B cell (primary cell): ENCODE results near the gene CARD10. TPM values are rescaled to one million over a fixed set of nuclear protein-coding genes. Genes with fewer than 3 reads are reported as not detected.

Source experiments
- ATAC-seq: fragments of 200-7000 bp; cut with Tn5 transposase; one replicate; pipeline ENCODE4 v1.10.0; 2021; ENCODE audit warnings: low read depth, mild to moderate bottlenecking, moderate number of reproducible peaks, moderate library complexity
- CTCF ChIA-PET: fragments of 350-600 bp; sonication (Branson Sonifier 250); formaldehyde crosslinking; loops from one replicate; lab custom pipeline; 2021; ENCODE audit warnings: antibody characterized with exemption, inconsistent platforms; lab: Charles Lee
- POLR2A ChIA-PET: fragments of 350-600 bp; sonication (Branson Sonifier 250); formaldehyde crosslinking; loops from one replicate; lab custom pipeline; 2021; ENCODE audit warnings: antibody characterized with exemption; lab: Charles Lee
- DNase-seq: peaks from one replicate; pipeline ENCODE4 v3.0.0; 2013
- H2AFZ ChIP-seq: 2 replicates; pipeline ENCODE4 v1.6.1; 2012; ENCODE audit warnings: mild to moderate bottlenecking, low read depth, low read length; ENCODE audit not compliant: insufficient read depth, poor library complexity, severe bottlenecking
- H3K27ac ChIP-seq, 2 donors: 1 replicate in 1 of 2; 2 replicates in 1 of 2; pipeline ENCODE4 v1.5.1; 2012 to 2013; ENCODE audit warnings: low read length in 2 of 2, mild to moderate bottlenecking in 2 of 2, moderate library complexity in 1 of 2
- H3K27me3 ChIP-seq, 4 experiments: fragments of 200-600 bp in 1 of 4; sonication (generic) in 1 of 4; replicated peaks in 1 of 4; 1 replicate in 2 of 4; 2 replicates in 2 of 4; pipeline versions ENCODE4 v1.6.1 to v1.7.0; 2013 to 2016; ENCODE audit warnings: low read length in 3 of 4, mild to moderate bottlenecking in 2 of 4, mixed read lengths in 1 of 4, moderate library complexity in 1 of 4; ENCODE audit not compliant: insufficient read depth in 4 of 4, control insufficient read depth in 3 of 4; ENCODE audit errors: control extremely low read depth in 1 of 4
- H3K36me3 ChIP-seq, 2 experiments: replicated peaks in 1 of 2; 1 replicate in 1 of 2; 2 replicates in 1 of 2; pipeline versions ENCODE4 v1.6.1 to v1.7.1; 2013; ENCODE audit warnings: low read length in 1 of 2; ENCODE audit not compliant: insufficient read depth in 2 of 2, control insufficient read depth in 1 of 2; ENCODE audit errors: control extremely low read depth in 1 of 2, extremely low read depth in 1 of 2
- H3K4me1 ChIP-seq, 2 donors: fragments of 200-600 bp in 1 of 2; sonication (generic) in 1 of 2; 1 replicate in 1 of 2; 2 replicates in 1 of 2; pipeline versions ENCODE4 v1.5.1 to v1.6.1; 2013 to 2017; ENCODE audit warnings: low read length in 2 of 2; ENCODE audit not compliant: control insufficient read depth in 2 of 2, insufficient read depth in 2 of 2
- H3K4me2 ChIP-seq: replicated peaks from 2 replicates; pipeline ENCODE3; 2012; ENCODE audit warnings: mild to moderate bottlenecking, low read depth, low read length; ENCODE audit not compliant: poor library complexity, severe bottlenecking
- H3K4me3 ChIP-seq, 5 experiments: fragments of 200-600 bp in 1 of 5; sonication (generic) in 1 of 5; 1 replicate in 3 of 5; 2 replicates in 2 of 5; pipeline versions ENCODE4 v1.5.1 to v1.7.0; 2011 to 2016; ENCODE audit warnings: low read length in 4 of 5, mild to moderate bottlenecking in 4 of 5, low read depth in 2 of 5, control low read depth in 1 of 5, moderate library complexity in 1 of 5; ENCODE audit not compliant: insufficient read depth in 1 of 5; ENCODE audit errors: control extremely low read depth in 1 of 5, extremely low read depth in 1 of 5
- H3K79me2 ChIP-seq: fragments of 200-600 bp; sonication (generic); one replicate; pipeline ENCODE4 v1.6.0; 2016; ENCODE audit warnings: low read length; ENCODE audit not compliant: control insufficient read depth, insufficient read depth
- H3K9ac ChIP-seq: fragments of 200-600 bp; sonication (generic); 2 replicates; pipeline ENCODE4 v1.6.1; 2017; ENCODE audit warnings: mild to moderate bottlenecking, low read length, moderate library complexity
- H3K9me3 ChIP-seq, 3 donors: one replicate each; pipeline versions ENCODE4 v1.6.1 to v1.7.1; 2013; ENCODE audit warnings: low read length in 2 of 3; ENCODE audit not compliant: control insufficient read depth in 2 of 3, insufficient read depth in 1 of 3; ENCODE audit errors: control extremely low read depth in 1 of 3
- H4K20me1 ChIP-seq: 2 replicates; pipeline ENCODE4 v1.6.0; 2012; ENCODE audit warnings: mild to moderate bottlenecking, low read length; ENCODE audit not compliant: insufficient read depth, control insufficient read depth, poor library complexity, severe bottlenecking
- H3K27ac Mint-ChIP-seq: one replicate; pipeline ENCODE4 v1.8.0; 2021; ENCODE audit warnings: mixed read lengths
- H3K27me3 Mint-ChIP-seq: one replicate; pipeline ENCODE4 v1.8.0; 2021; ENCODE audit warnings: mixed read lengths
- H3K4me1 Mint-ChIP-seq: one replicate; pipeline ENCODE4 v1.8.0; 2021; ENCODE audit warnings: mixed read lengths
- H3K4me3 Mint-ChIP-seq: one replicate; pipeline ENCODE4 v1.8.0; 2021; ENCODE audit warnings: mixed read lengths
- H3K9me3 Mint-ChIP-seq: one replicate; pipeline ENCODE4 v1.8.0; 2022; ENCODE audit warnings: mixed read lengths; ENCODE audit not compliant: insufficient read depth
- CTCF ChIP-seq: fragments of 200-600 bp; IDR thresholded peaks from one replicate; pipeline ENCODE4 v1.8.0; 2022; ENCODE audit warnings: antibody characterized with exemption, mild to moderate bottlenecking
- EZH2 ChIP-seq: IDR thresholded peaks from 2 replicates; pipeline ENCODE4 v1.6.1; 2012; ENCODE audit warnings: borderline replicate concordance, low read depth, mild to moderate bottlenecking, moderate library complexity, low read length; ENCODE audit not compliant: insufficient read depth, poor library complexity, severe bottlenecking
- WGBS: methylation state at CpG from one replicate; pipeline ENCODE4 v1.1.5; 2013; ENCODE audit warnings: missing lambda C conversion rate; ENCODE audit not compliant: insufficient coverage; 5-methylcytosine and 5-hydroxymethylcytosine counted together
- intact Hi-C: fragments of 100-400 bp; cut with micrococcal nuclease; formaldehyde crosslinking; loops from one replicate; pipeline ENCODE4 v1.10.0; 2022
- polyA plus RNA-seq: library from polyadenylated mRNA; depleted of rRNA; stranded (reverse); fragments of >200 nt; gene quantifications from 2 replicates; pipeline ENCODE4 v1.2.3, GENCODE V29; 2012
- total RNA-seq, 2 donors: library from RNA; stranded (reverse); fragments of 120-200 nt in 1 of 2; gene quantifications; 1 replicate in 1 of 2; 2 replicates in 1 of 2; pipeline versions ENCODE4 v1.2.3 to v1.2.4, GENCODE V29; 2013 to 2022

CARD10 gene
- total and polyA plus RNA-seq, 2 donors (not counting 1 experiment from before 2014, with no cell fraction given), result not detected

- no peak overlapping the region for H3K9ac ChIP-seq
- TF ChIP-seq EZH2 (no peak), CTCF (no peak)
- H3K79me2 ChIP-seq, result peaks cover 32% of the 10 kb centered on the region
- ATAC-seq, result no peak
- H3K27me3 ChIP-seq, result peaks cover 0 to 4% (median 0%) of the 10 kb centered on the region in 4 experiments
- H3K4me2 ChIP-seq, result no peak overlapping the region
- no peak overlapping the region for H3K27ac ChIP-seq
- Mint-ChIP-seq H3K27me3 (peaks cover 3% of the 10 kb centered on the region), H3K4me3 (no peak overlapping the region), H3K9me3 (no peaks in the 10 kb centered on the region), H3K27ac (no peak overlapping the region), H3K4me1 (peaks cover 24% of the 10 kb centered on the region)
- no peaks in the 10 kb centered on the region for H3K36me3 ChIP-seq
- ChIA-PET CTCF (interaction anchor here (9.6 kb wide), 1 partner anchor 18 kb away, joined by 103 read pairs; no protein-coding TSS in a partner anchor), POLR2A (no interaction called here)
- WGBS, result 83% methylated on average over 17 of the region's 22 CpGs
- no peak overlapping the region for H3K4me3 ChIP-seq
- intact Hi-C loops, result no loop called here
- H4K20me1 ChIP-seq, result no peaks in the 10 kb centered on the region
- no peaks in the 10 kb centered on the region for H3K9me3 ChIP-seq
- H2AFZ ChIP-seq, result no peak overlapping the region
- DNase-seq, result no peak
- H3K4me1 ChIP-seq, result peaks cover 8 to 10% of the 10 kb centered on the region in 2 donors
These were observed 27.4 kb downstream of the CARD10 start for GRCh38 chr22:37491559-37492427.

GRCh38 chr22:37491106-37491505 lies 28.1 kb downstream of the CARD10 start:
- Mint-ChIP-seq H3K9me3 (no peaks in the 10 kb centered on the region), H3K27me3 (no peaks in the 10 kb centered on the region), H3K4me1 (peaks cover 30% of the 10 kb centered on the region), H3K27ac (no peak overlapping the region), H3K4me3 (no peak overlapping the region)
- no peak for TF ChIP-seq EZH2
- no peak for TF ChIP-seq CTCF
- H2AFZ ChIP-seq, result no peak overlapping the region
- ATAC-seq (no peak), DNase-seq (no peak)
- peaks cover 13 to 15% of the 10 kb centered on the region in 2 donors for H3K4me1 ChIP-seq
- peaks cover 39% of the 10 kb centered on the region for H3K79me2 ChIP-seq
- intact Hi-C loops, result no loop called here
- no peaks in the 10 kb centered on the region for H3K9me3 ChIP-seq
- no peaks in the 10 kb centered on the region for H3K36me3 ChIP-seq
- no peak overlapping the region for H3K4me2 ChIP-seq
- no peak overlapping the region for H3K9ac ChIP-seq
- peaks cover under 1% of the 10 kb centered on the region for H4K20me1 ChIP-seq
- H3K27me3 ChIP-seq, result peaks cover 0 to 4% (median 0%) of the 10 kb centered on the region in 4 experiments
- no peak overlapping the region for H3K27ac ChIP-seq
- H3K4me3 ChIP-seq, result no peak overlapping the region
- ChIA-PET POLR2A (no interaction called here), CTCF (interaction anchor here (9.6 kb wide), 1 partner anchor 17 kb away, joined by 103 read pairs; no protein-coding TSS in a partner anchor)
- 97% methylated on average over 16 of the region's 16 CpGs for WGBS
